GM18519 (cell line): ENCODE data around the gene ACTRT2.

Experiments used
- ATAC-seq: cut with Tn5 transposase; IDR thresholded peaks from one replicate; pipeline ENCODE4 v1.9.1; 2021; ENCODE audit warnings: mild to moderate bottlenecking, moderate library complexity; ENCODE audit not compliant: unreplicated experiment, low FRiP score

The ACTRT2 gene

DNA sequence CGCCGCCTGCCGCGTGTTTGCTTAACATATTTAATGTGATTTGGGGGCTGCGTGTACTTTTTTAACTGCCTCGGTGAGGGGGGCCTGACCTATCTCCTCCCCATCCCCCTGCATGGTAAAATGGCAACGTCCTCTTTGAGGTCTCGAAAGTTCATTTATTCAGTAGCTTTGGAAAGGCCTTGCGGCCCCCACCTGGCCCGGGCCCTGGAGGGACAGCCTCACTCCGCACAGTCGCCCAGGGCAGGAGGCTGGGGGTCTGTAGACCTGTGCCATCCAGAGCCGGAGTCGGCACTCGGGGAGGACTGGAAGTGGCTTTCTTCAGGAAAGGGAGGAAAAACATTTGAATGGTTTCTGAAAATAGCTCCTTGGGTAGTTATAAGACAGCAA, 38.0 kb upstream of the ACTRT2 start:
- ATAC-seq = no peak

DNA sequence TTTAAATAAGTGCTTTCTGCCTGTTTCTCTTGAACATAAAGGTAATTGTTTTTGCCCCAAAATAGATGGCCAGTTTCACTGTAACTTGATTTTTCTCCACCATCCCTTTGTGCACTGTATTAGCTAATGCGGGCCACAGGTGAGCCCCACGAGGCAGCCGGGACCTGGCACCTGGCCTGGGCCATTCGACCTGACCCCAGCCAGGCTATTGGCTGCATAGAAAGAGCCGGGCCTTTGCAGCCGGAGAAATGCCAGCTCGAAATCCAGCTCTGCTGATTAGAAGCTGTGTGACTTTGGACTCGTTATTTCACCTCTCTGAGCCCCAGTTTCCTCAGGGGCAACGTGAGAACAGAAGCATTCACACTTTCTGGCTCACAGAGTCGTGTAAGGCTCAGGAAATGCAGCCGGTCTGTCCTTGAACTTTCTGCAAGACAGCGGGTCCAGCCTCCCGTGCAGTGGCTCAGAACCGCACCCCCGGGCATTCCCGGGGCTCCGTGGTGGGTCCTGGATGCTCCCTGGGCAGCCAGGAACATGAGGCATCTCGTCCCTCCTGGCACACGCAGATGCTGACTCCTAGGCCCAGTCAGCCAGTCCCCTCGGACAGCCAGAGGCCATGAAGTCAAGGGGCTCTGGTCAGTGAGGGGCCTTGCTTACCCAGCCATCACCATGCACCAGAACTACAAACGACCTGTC, 37.4 kb upstream of the ACTRT2 start:
- no peak for ATAC-seq

DNA sequence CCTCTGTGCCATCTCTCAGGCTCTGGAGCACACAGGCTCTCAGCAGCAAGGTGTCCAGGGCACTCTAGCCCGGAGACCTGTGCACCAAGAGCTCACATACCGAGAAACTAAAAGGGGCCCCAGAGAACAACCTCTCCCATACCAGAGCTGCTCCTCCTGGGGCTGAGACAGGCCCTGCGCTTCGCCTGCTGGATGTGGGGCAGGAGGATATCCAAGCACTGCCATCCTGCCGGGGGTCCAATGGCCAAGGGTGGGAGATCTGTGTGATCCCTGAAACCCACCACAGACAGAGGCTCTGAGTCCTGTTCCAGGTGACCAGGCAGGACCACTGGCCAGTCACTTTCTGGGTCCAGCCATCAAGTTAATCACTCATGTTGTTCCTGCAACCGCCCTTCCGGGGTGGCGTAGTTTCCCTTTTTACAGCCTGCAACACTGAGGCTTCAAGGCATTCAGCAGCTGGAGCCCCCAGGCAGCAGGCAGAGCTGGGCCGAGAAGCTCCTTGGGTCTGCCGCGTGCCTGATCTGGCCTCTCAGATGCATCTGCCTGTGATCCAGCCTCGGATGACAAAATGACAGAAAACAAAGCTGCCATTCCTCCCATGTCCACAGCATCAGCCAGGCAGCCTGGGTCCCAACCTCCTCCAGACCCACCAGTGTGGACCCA, 36.7 kb upstream of the ACTRT2 start:
- ATAC-seq = no peak

DNA sequence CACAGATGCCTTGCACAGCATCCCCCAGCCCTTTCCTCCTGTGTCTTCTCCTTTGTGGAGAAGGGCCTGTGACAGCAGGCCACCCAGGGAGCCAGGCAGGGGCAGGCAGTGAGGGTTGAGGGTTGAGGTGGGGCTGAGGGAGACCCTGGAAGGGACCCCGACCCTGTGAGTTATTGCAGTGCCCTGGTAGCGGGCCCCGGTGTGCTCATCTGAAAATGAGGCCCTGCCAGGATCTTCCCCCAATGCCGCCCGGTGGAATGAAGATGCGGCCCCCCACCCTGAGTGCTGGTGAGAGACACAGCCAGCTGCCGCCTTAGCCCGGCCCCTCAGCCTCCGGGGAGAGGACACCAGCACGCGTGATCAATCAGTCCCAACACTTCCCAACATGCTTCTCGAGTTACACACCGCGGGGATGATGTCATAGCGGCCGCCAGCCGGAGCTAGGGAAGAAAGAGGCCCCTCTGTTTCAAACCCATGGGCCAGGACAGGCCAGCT, 36.2 kb upstream of the ACTRT2 start:
- ATAC-seq = no peak

DNA sequence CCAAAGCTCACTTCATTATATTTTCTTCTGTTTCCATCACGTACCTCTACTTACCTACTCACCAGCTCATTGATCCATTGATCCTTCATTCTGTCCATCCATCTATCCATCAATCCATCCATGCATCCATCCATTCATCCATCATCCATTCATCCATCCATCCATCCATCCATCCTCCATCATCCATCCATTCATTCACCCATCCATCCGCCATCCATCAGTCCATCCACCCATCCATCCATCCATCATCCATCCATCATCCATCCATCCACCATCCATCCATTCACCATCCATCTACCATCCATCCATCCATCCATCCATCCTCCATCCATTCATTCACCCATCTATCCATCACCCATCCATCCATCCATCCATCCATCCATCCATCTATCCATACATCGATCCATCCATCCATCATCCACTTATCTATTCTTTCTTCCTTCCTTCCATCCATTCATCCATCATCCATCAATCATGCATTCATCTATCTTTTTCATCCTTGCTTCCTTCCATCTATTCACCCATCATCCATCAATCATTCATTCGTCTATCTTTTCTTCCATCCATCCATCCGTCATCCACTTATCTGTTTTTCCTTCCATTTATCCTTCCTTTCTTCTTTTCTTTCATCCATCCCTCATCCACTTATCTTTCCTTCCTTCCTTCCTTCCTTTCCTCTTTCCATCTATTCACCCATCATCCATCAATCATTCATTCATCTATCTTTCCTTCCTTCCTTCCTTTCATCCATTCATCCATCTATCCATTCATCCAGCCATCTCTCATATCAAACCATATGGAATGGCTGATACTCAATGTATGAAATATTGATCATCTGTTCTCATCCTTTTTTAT, 35.3 kb upstream of the ACTRT2 start:
- ATAC-seq = no peak

DNA sequence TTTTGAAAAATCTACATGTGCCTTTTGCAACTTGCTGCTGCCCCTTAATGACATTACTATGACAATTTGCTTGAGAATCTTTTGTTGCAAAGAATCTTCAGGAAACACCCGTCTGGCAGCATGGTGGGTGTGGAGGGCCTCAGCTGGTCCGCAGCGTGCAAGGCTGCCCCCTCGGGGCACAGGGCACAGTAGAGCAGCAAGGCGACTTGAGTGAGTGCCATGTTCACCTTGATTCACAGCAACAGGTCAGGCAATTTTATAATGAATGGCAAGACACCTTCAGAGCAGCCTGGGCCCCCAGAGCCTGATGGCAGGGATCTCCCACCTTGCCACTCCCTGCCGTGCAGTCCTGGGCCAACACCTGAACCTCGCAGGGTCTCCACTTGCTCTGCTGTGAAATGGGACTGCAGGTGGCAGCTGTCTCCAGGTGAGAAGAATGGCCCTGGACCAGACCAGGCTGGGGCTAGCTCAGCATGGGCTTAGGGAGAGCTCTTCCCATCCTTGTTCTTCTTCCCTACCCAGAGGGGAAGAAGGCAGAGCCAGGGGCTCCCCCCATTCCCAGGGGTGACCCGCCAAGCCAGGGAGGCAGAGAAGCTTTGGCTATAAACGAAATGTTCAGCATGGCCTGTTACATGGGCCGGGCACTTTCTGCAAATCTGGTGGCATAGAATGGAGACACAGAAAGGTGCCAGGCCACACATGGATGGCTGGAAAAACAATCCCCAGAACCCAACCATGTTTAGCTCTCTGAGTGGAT, 34.5 kb upstream of the ACTRT2 start:
- no peak for ATAC-seq

DNA sequence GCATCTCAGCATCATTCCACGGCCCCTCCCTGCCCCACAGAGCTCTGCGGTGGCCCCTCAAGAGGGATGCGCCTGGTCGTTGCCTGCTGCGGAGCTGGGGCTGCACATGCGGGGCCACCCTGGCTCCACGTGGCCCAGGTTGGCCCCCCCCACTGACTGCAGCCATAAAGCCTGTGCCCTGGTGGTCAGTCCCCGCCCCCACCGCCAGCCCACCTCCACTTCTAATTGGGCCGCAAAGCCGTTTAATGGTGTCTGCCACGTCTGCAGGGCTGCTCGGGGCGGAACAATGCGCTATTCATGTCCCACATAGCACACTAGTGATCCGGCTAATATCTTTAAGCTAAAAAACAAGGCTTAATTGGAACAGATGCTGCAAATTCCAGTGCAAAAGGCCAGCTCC, 33.5 kb upstream of the ACTRT2 start:
- ATAC-seq = no peak

DNA sequence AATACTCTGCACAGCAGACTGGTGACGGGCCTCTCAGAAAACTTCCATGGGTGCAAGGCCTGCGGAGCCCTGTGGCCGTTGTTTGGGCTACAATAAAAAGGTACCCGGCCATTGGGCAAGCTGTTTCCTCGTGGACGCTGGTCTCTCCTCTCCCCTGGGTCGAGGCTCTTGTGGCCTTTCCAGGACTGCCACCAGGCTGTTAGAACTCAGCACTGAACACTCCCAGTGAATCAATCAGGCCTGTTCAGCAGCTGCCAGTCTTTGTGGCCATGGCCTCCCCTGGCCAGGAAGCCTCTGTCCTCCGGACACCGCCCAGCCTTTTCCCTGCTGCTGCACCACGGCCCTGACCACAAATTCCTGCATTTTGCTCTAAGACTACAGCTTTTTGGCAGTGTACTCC, 33.0 kb upstream of the ACTRT2 start:
- ATAC-seq = no peak

DNA sequence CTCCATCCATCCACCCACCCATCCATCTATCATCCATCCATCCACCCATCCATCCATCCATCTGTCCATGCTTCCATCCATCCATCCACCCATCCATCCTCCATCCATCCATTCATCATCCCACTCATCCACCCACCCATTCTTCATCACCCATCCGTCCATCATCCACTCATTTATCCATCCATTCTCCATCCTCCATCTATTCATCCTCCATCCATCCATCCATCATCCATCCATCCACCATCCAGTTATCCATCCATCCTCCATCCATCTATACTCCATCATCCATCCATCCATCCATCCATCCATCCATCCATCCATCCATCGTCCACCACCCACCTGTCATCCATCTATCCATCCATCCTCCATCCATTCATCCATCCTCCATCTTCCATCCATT, 32.1 kb upstream of the ACTRT2 start:
- ATAC-seq = no peak

DNA sequence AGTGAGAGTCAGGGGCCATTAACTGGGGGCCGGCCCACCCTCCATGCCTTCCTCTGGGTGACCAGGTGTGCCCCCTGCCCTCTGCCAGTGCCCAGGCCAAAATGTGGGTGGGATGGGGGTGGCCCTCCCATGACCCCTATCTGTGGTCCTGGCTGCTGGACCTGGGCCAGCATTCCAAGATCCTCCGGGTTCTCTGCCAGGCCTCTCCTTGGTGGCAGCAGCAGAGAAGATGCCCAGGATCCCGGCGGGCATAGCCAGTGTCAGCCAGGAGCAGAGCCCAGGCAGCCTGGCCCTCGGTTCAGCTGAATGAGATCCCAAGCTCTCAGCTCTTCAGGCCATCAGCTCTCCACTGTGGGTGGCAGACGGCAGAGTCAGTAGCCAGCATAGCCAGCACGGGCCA, 31.3 kb upstream of the ACTRT2 start:
- no peak for ATAC-seq

DNA sequence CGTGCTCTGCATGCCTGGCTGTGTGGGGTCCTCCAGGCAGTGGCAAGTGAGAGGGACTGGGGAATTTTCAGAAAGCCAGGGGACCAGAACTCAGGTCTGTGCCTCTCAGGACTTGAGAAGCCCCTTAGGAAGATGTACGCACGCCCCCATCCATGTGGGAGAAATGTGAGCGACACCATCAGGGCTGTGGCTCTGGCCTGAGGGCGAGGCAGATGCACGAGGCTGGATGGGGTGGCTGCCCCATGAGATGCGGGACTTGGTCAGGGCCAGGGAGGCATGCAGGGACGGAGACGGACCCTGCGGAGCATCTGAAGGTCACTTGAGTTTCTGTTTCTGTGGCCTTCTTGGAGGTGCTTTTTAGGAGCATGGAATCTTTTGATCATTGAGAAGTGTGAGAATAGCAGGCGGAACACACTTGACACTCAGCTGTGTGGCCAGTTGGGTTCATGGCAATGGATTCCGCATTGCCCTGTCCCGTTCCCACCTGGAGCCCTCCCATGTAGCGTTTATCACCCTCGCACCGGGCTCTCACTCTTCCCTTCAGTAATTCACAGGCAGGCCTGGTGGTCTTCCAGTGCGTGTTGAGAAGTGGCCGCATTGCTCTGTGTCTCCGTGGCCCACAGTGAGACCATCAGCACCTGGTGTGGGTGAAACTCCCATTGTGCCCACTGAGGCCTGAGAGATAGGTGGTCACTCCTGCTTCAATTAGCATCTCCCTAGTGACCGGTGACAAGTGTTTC, 30.7 kb upstream of the ACTRT2 start:
- no peak for ATAC-seq

DNA sequence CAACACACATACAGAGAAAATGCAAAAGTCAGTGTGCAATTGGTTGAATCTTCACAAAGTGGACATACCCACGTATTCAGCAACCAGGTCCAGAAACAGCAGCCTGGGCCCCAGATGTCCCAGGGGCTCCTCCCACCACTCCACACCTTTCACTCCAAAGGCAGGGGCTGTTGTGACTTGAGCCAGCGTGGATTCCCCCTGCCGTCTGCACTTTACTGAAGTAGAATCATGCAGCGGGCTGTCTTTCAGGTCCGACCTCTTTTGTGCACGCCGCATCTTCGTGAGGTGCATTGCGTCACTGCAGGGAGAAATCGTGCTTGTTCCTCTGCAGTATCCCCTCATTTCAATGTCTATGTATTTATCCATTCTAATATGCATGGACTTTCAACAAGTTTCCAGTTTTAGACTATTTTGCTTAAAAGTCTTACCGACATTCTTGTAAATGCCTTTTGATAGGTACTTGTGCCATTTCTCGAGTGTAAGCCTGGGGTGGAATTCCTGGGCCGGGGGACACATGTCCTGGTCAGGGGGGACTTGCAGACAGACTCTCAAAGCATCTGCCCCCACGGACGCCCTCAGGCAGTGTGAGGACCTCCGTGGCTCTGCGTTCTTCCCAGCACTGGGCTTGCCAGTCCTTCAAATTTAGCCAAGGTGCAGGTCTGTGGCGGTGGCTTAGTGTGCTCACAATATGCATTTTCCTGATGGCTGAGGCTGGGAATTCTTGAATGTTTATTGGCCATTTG, 29.3 kb upstream of the ACTRT2 start:
- ATAC-seq = no peak

DNA sequence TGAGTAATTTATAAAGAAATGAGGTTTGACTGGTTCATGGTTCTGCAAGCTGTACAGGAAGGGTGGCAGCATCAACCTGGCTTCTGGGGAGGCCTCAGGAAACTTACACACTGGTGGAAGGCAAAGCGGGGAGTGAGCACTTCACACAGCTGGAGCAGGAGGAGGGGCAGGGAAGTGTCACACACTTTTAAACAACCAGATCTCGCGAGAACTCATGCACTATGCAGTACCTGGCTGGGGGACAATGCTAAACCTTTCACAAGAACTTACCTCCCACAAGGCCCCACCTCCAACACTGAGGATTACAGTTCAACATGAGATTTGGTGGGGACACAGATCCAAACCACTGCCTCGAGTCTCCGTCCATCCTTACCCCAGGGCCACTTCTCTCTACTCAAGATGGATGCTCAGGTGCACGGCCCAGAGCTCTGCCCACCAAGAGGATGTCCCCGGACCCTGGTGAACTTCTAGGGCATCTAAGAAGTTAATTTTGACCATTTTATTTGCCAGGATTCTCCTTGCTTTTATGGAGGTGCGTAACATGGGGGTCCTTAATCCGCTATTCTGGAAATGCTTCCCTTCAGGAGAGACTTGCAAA, 22.7 kb upstream of the ACTRT2 start:
- ATAC-seq = no peak

DNA sequence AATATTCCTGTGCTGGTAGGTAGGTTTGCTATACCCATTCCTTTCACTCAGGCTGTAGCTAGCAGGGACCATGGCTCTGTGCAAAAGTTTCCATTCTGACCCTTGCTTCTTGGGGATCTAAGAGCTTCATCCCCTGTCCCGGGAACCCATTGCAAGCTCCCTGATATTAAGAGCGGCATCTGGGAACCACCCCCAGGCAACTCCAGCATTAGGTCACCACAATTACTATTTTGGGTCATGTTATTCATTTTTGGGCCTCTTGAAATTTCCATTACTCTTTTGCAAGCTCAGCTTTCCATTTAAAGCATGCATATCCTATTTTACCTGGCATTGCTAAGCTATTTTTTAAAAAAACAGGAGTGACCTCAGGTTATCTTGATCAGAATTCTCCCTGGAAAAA, 22.1 kb upstream of the ACTRT2 start:
- no peak for ATAC-seq

DNA sequence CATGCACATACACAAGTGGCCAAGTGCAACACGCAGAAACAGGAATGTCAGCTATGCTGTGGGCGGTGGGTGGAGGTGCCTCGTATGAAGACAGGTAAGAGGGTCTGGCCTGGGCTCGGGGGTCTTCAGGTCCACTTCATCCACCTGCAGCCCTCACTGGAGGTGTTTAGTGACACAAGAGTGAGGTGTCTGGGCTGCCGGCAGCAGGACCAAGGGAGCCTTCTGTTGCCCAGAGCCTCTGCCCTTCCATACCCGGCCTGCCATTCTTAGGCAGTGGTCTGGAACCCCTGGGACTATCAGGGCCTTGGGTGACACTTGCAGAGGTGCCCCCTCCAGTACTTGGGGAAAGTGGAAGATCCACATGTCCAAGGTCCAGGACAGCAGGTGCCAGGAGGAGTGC, 21.7 kb upstream of the ACTRT2 start:
- ATAC-seq = no peak

DNA sequence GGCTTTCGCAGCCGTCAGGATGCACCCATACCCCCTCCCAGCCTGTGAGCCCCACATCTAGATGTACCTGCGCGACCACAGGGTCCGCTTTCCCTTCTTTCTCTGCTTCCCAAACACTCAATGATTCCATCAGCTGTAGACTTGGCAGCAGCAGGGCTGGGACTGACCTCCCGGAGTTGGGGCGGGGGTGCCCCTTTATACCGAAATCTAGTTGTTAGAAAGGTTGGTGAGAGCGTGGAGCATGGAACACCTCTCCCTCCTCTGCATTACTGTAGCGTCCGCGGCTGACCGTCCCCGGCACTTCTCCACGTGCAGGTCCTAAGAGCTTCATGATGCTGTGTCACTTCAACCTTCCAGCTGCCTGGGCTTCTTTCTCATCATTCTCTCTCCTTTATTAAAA, 21.1 kb upstream of the ACTRT2 start:
- no peak for ATAC-seq

DNA sequence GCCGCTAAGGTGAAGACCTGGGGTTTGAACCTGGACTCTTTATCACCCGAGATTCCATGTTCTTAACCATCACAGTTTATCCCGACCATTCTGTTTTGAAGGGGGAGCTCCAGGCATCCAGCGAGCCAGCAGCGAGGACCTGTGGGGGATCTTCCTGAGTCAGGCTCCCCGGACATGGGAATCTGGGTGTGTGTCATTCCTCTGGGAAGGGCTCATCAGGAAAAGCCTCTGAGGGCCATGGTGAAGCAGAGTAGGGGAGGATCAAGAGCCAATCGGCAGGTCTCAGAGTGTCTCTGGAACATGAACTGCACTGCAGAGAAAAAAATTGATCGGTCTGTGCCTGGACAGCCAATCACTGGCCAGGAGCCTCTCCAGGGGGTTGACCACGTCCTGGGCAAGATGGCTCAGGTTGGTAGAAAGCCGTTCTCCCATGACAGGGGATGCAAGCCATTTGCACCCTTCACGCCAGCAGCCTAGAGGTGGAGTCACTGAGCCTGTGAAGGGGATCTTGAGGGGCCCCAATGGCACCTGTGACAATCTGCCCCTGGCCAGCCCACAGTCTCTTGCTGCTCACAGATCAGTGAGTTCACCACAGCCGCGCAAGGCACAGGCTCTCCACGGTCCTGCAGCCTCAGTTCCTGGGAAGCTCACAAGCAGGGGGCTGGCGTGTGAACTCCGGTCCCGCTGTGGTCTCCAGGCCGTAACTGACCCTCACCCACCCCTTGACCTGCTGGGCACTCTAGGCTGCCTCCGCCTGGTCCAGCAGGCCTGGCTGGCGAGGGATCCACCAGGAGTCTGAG, 20.4 kb upstream of the ACTRT2 start:
- ATAC-seq = no peak
